ENCODE results near the gene SST.
"Not testable (repeated sequence)": the region's sequence is repeated elsewhere in the genome, so short reads cannot be mapped to it uniquely, and the experiment has no call there.

SST gene

GRCh38 chr3:187685948-187686347 lies 15.8 kb upstream of the SST start:
- no peaks in the 10 kb centered on the region for H3K4me1 ChIP-seq (ENCODE audit: low read length)
- no peak overlapping the region for H2AFZ ChIP-seq (ENCODE audit: low read length)
- H3K27ac ChIP-seq (ENCODE audit: low read length) = no peak overlapping the region
- H3K36me3 ChIP-seq (replicated peaks; ENCODE audit: insufficient read depth, low read length) = no peaks in the 10 kb centered on the region
- H3K9me3 ChIP-seq (replicated peaks; ENCODE audit: insufficient read depth, low read length) = no peaks in the 10 kb centered on the region
- no peak for DNase-seq
- H3K4me2 ChIP-seq (ENCODE audit: low read depth, low read length) = no peak overlapping the region
- H3K27me3 ChIP-seq (replicated peaks; ENCODE audit: insufficient read depth, low read length) = no peaks in the 10 kb centered on the region
- TF ChIP-seq EZH2phosphoT487 (IDR thresholded peaks at IDR 0.05; ENCODE audit: low read length) (no peak), EZH2 (optimal IDR thresholded peaks at IDR 0.05; ENCODE audit: low read depth, low read length) (no peak), CTCF (IDR thresholded peaks at IDR 0.05; ENCODE audit: low read length) (no peak)
- H3F3A ChIP-seq (ENCODE audit: insufficient read depth, low read length) = no peaks in the 10 kb centered on the region
- H3K4me3 ChIP-seq (ENCODE audit: low read length) = no peak overlapping the region
- H4K20me1 ChIP-seq (ENCODE audit: insufficient read depth, low read length) = no peaks in the 10 kb centered on the region
- no peak overlapping the region for H3K9ac ChIP-seq (ENCODE audit: low read length)
- H3K9me2 ChIP-seq (replicated peaks; ENCODE audit: insufficient read depth, low read length) = no peaks in the 10 kb centered on the region
- H3K79me2 ChIP-seq (ENCODE audit: low read length) = no peaks in the 10 kb centered on the region

- H3K9me2 ChIP-seq (replicated peaks; ENCODE audit: insufficient read depth, low read length) = no peaks in the 10 kb centered on the region
- H3K27ac ChIP-seq (ENCODE audit: low read length) = no peak overlapping the region
- H3K4me2 ChIP-seq (ENCODE audit: low read depth, low read length) = no peak overlapping the region
- TF ChIP-seq CTCF (IDR thresholded peaks at IDR 0.05; ENCODE audit: low read length) = no peak
- no peak for TF ChIP-seq EZH2phosphoT487 (IDR thresholded peaks at IDR 0.05; ENCODE audit: low read length)
- TF ChIP-seq EZH2 (optimal IDR thresholded peaks at IDR 0.05; ENCODE audit: low read depth, low read length) = no peak
- no peak overlapping the region for H3K4me3 ChIP-seq (ENCODE audit: low read length)
- no peak for DNase-seq
- H3F3A ChIP-seq (ENCODE audit: insufficient read depth, low read length) = no peaks in the 10 kb centered on the region
- H3K4me1 ChIP-seq (ENCODE audit: low read length) = no peaks in the 10 kb centered on the region
- H3K9ac ChIP-seq (ENCODE audit: low read length) = no peak overlapping the region
- H3K36me3 ChIP-seq (replicated peaks; ENCODE audit: insufficient read depth, low read length) = no peaks in the 10 kb centered on the region
- H2AFZ ChIP-seq (ENCODE audit: low read length) = no peak overlapping the region
- no peaks in the 10 kb centered on the region for H3K9me3 ChIP-seq (replicated peaks; ENCODE audit: insufficient read depth, low read length)
- no peaks in the 10 kb centered on the region for H3K79me2 ChIP-seq (ENCODE audit: low read length)
- no peaks in the 10 kb centered on the region for H4K20me1 ChIP-seq (ENCODE audit: insufficient read depth, low read length)
- H3K27me3 ChIP-seq (replicated peaks; ENCODE audit: insufficient read depth, low read length) = no peaks in the 10 kb centered on the region
These were observed 14.7 kb upstream of the SST start for GRCh38 chr3:187684880-187685279.

- Histone ChIP-seq H2AFZ (ENCODE audit: low read length) (no peak overlapping the region), H3K9me3 (replicated peaks; ENCODE audit: insufficient read depth, low read length) (no peaks in the 10 kb centered on the region), H3K4me2 (ENCODE audit: low read depth, low read length) (no peak overlapping the region), H3K4me1 (ENCODE audit: low read length) (no peaks in the 10 kb centered on the region; the same call in 1 of the 2 replicates), H3K9ac (ENCODE audit: low read length) (no peak overlapping the region), H3K79me2 (ENCODE audit: low read length) (no peaks in the 10 kb centered on the region), H3K27me3 (replicated peaks; ENCODE audit: insufficient read depth, low read length) (no peaks in the 10 kb centered on the region), H4K20me1 (ENCODE audit: insufficient read depth, low read length) (no peaks in the 10 kb centered on the region), H3K9me2 (replicated peaks; ENCODE audit: insufficient read depth, low read length) (no peaks in the 10 kb centered on the region), H3K4me3 (ENCODE audit: low read length) (no peak overlapping the region), H3F3A (ENCODE audit: insufficient read depth, low read length) (no peaks in the 10 kb centered on the region), H3K27ac (ENCODE audit: low read length) (no peak overlapping the region), H3K36me3 (replicated peaks; ENCODE audit: insufficient read depth, low read length) (no peaks in the 10 kb centered on the region)
- DNase-seq = no peak
- TF ChIP-seq EZH2 (optimal IDR thresholded peaks at IDR 0.05; ENCODE audit: low read depth, low read length) (no peak), EZH2phosphoT487 (IDR thresholded peaks at IDR 0.05; ENCODE audit: low read length) (no peak), CTCF (IDR thresholded peaks at IDR 0.05; ENCODE audit: low read length) (no peak)
These were observed 14.2 kb upstream of the SST start for GRCh38 chr3:187684444-187684843.

- not testable (repeated sequence) for H3K4me1 ChIP-seq (ENCODE audit: low read length); H3K4me3 ChIP-seq (ENCODE audit: low read length); H3K27me3 ChIP-seq (replicated peaks; ENCODE audit: insufficient read depth, low read length); H4K20me1 ChIP-seq (ENCODE audit: insufficient read depth, low read length); DNase-seq; H3K9ac ChIP-seq (ENCODE audit: low read length); H3K36me3 ChIP-seq (replicated peaks; ENCODE audit: insufficient read depth, low read length); H3K4me2 ChIP-seq (ENCODE audit: low read depth, low read length); H3F3A ChIP-seq (ENCODE audit: insufficient read depth, low read length); H3K9me3 ChIP-seq (replicated peaks; ENCODE audit: insufficient read depth, low read length); H3K9me2 ChIP-seq (replicated peaks; ENCODE audit: insufficient read depth, low read length); H3K79me2 ChIP-seq (ENCODE audit: low read length); H3K27ac ChIP-seq (ENCODE audit: low read length); H2AFZ ChIP-seq (ENCODE audit: low read length)
These were observed 11.6 kb upstream of the SST start for GRCh38 chr3:187681756-187682155.
